Activated CD8-positive, alpha-beta memory T cell treated with anti-CD3 and anti-CD28 coated beads for 48 hours (primary cell): ENCODE measurements around the gene CCL17.
"Not testable (repeated sequence)": the region's sequence is repeated elsewhere in the genome, so short reads cannot be mapped to it uniquely, and the experiment has no call there.

ENCODE experiments used
- DNase-seq, 3 experiments: peaks; one replicate each; pipeline ENCODE4 v3.0.0-alpha.2; 2020; ENCODE audit warnings: low read depth in 2 of 3, low spot score in 2 of 3

Gene CCL17

GRCh38 chr16:57403965-57404817 is at the start of gene CCL17:
Gene CCL17, plus strand, starts transcription at chr16:57404767. Its CDS starts 9,166 bp downstream, at chr16:57413933.
- DNase-seq = no peak

- no peak for DNase-seq
Observed at GRCh38 chr16:57355898-57356414, 48.6 kb upstream of the CCL17 start.

DNA sequence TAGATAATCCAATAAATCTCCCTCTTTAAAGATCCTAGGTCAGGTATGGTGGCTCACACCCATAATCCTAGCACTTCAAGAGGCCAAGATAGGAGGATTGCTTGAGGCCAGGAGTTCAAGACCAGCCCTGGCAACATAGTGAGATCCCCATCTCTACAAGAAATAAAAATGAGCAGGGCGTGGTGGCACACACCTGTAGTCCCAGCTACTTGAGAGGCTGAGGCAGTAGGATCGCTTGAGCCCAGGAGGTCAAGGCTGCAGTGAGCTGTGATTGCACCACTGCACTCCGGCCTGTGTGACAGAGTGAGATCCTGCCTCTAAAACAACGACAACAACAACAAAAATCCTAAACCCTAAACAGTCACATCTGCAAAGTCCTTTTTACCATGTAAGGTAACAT is 48.0 kb upstream of the CCL17 start:
- no peak for DNase-seq

GRCh38 chr16:57357330-57358085 is 47.1 kb upstream of the CCL17 start:
- DNase-seq = no peak

GRCh38 chr16:57358086-57358420 is 46.5 kb upstream of the CCL17 start:
- DNase-seq = no peak

GRCh38 chr16:57358527-57359095 is 46.0 kb upstream of the CCL17 start, which contains the start of gene CCL22:
Gene CCL22, plus strand, starts transcription at chr16:57358783. Its CDS starts 34 bp downstream, at chr16:57358817.
- DNase-seq = no peak

GRCh38 chr16:57360321-57360935 is 44.1 kb upstream of the CCL17 start:
- DNase-seq = no peak

GRCh38 chr16:57361404-57361803 is 43.2 kb upstream of the CCL17 start:
- DNase-seq = no peak

DNA sequence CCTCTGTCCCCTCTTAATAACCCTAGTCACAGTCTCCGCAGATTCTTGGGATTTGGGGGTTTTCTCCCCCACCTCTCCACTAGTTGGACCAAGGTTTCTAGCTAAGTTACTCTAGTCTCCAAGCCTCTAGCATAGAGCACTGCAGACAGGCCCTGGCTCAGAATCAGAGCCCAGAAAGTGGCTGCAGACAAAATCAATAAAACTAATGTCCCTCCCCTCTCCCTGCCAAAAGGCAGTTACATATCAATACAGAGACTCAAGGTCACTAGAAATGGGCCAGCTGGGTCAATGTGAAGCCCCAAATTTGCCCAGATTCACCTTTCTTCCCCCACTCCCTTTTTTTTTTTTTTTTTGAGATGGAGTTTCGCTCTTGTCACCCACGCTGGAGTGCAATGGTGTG is 40.4 kb upstream of the CCL17 start:
- DNase-seq = no peak

- DNase-seq = no peak
Observed at GRCh38 chr16:57366544-57367040, 38.0 kb upstream of the CCL17 start.

- no peak for DNase-seq
Observed at GRCh38 chr16:57367116-57367752, 37.3 kb upstream of the CCL17 start.

DNA sequence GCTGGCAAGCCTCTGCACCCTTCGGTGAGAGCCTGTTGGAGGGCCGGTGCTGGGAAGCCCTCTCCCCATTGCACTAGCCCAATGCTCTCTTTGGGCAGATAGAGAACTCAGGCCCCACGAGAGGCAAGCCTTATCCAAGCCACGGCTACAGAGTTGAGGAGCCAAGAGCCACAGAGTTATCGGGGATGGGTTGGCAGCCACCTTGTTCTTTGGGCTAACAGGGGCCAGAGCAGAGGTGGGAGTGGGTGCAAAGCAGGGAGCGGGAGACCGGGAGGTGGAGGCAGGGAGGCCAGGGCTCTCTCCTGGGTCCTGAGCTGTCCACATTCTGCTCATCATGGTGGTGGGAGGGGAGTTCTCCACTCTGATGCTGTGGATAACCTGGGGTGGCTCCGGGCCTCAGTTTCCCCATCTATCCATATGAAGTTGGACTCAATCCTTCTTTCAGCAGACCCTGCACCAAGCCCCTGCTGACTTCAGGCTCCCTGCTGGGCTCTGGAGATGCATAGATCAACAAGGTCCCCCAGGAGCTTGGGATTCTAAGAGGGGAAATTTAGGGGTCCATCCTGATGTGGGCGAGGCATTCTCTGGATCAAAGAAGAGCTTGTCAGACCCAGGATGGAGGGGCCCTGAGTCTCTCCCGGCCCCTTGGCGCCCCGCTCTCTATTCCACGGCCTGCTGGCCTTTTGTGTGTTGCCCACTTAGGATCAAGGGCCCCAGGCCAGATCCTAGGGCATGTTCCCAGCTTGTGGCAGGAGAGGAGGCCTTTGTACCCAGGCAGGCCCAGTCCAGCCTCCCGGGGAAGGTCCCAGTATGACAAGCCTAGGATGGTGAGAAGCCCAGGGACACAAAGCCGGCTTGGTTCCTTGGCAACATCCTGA is 32.8 kb upstream of the CCL17 start:
- DNase-seq = no peak

- no peak for DNase-seq
Observed at GRCh38 chr16:57372372-57373116, 32.0 kb upstream of the CCL17 start, which contains the start of gene CX3CL1. Gene CX3CL1, plus strand, starts transcription at chr16:57372490. Its CDS starts 79 bp downstream, at chr16:57372569.

DNA sequence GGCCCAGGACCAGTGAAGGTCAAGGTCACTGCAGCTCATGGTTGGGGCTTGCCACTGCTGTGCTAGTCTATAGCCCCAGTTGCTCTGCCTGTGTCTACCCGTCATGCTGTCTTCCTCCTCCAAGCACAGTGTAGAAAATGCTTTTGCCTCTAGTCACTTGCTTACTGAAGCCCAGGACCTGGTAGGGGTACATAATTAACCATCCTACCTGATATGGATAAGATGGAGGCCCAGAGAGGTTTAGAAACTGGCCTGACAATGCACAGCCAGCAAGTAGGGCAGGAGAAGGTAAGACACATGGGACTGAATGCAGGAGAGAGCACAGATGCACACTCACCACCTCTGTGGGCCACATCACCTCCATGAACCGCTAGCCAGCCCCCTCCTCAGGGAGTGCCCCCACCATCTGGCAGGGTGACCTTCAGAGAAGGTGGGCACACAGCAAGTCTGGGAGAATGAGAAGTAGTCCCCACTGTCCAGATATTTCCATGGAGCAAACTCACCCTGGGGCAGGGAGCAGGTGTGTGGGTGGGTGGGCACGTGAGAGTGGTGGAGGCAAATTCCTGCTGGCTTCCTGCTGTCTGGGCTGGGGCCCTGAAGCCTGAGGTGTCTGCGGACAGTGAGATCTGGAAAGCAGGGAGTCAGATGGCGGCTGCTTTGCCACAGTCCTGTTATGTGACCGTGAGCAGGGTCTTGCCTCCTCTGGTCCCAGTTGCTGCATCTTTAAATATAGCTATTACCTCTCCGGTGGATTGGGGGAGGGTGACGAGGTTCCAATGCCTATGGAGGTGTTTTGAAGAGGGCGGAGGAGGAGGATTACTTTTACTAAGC is 31.2 kb upstream of the CCL17 start:
- DNase-seq = no peak

DNA sequence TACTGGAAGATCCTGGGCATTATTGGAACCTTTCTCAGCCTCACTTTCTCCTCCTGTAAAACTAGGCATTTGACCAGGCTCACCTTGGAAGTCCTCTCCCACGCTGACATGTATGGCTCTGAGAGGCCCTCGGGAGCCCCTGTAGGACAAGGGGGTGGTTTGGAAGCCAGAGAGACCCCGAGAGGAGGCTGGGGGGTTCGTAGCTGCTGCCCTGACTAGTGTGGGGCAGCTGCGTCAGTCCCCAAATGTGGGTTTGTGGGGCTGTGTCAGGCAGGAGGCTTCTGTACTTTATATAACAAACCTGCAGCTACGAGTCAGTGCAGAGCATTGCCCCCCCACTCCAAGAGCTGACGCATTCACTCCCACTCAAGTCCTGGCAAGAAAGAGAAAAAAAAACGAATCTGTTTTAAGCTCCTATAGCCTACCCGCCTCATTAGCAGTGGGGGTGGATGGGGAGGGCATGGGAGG is 30.5 kb upstream of the CCL17 start:
- DNase-seq = no peak

- DNase-seq = not testable (repeated sequence)
Observed at GRCh38 chr16:57374925-57375465, 29.6 kb upstream of the CCL17 start.

DNA sequence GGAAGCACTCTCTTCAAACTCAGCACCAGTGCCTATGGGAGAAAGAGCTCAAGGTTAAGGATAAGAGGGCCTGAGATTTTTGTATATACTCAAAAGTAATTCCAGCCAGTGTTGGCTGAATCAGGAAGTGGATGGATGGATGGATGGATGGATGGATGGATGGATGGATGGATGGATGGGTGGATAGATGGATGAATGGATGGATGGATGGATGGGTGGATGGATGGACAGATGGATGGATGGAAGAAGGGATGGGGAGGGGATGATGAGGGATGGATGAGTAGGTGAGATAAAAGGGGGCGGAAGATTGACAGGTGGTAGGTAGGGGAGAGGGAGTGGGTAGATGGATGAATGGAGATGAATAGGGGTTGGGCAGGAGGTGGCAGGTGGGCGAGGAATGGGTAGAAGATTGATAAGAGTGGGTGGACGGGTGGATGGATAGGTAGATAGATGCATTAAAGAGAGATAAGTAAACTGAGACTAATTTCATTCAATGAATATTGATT is 28.2 kb upstream of the CCL17 start:
- DNase-seq = no peak
